Endothelial cell of umbilical vein (primary cell): ENCODE data around the gene HIVEP3. TPM values are rescaled to one million over a fixed set of nuclear protein-coding genes. Genes with fewer than 3 reads are reported as not detected.

ENCODE experiments used
- BruUV-seq: library from RNA; stranded (reverse); fragments of 400-500 nt; replicated peaks from 2 replicates; lab custom pipeline; 2021; lab: Mats Ljungman, UMichigan
- CTCF ChIA-PET: fragments of 300-600, 350-600 bp; sonication (Branson Sonifier 250); formaldehyde crosslinking; loops from one replicate; lab custom pipeline; 2021; ENCODE audit warnings: antibody characterized with exemption, inconsistent platforms; lab: Charles Lee
- POLR2A ChIA-PET: fragments of 300-600, 350-600 bp; sonication (Branson Sonifier 250); formaldehyde crosslinking; loops from one replicate; lab custom pipeline; 2021; ENCODE audit warnings: antibody characterized with exemption, inconsistent platforms; lab: Charles Lee
- DNase-seq: peaks from one replicate; pipeline ENCODE4 v3.0.0-alpha.2; 2011; ENCODE audit warnings: low read depth, low spot score
- FAIRE-seq: peaks from 2 replicates; lab custom pipeline; 2011; peaks lifted over from hg19 to GRCh38; lab: Jason Lieb, UNC
- H2AFZ ChIP-seq: 2 replicates; pipeline ENCODE4 v1.6.0; 2012; ENCODE audit warnings: low read depth, low read length, control low read depth, inconsistent platforms
- H3K27ac ChIP-seq: 2 replicates; pipeline ENCODE4 v1.5.1; 2011; ENCODE audit warnings: low read depth, mild to moderate bottlenecking, control low read depth, low read length, moderate library complexity; ENCODE audit not compliant: insufficient read depth
- H3K27me3 ChIP-seq, 2 experiments: 2 replicates each; pipeline versions ENCODE4 v1.6.0 to v1.6.1; 2011; ENCODE audit warnings: low read length in 2 of 2, mixed read lengths in 1 of 2; ENCODE audit not compliant: control insufficient read depth in 2 of 2, insufficient read depth in 2 of 2
- H3K36me3 ChIP-seq, 2 experiments: 2 replicates in 1 of 2; 3 replicates in 1 of 2; pipeline ENCODE4 v1.5.1; 2011; ENCODE audit warnings: low read length in 2 of 2, mild to moderate bottlenecking in 1 of 2, moderate library complexity in 1 of 2; ENCODE audit not compliant: control insufficient read depth in 2 of 2, insufficient read depth in 2 of 2; ENCODE audit errors: extremely low read depth in 1 of 2
- H3K4me1 ChIP-seq: 3 replicates; pipeline ENCODE4 v1.5.1; 2011; ENCODE audit warnings: mild to moderate bottlenecking, low read length; ENCODE audit not compliant: control insufficient read depth, insufficient read depth; ENCODE audit errors: extremely low read depth
- H3K4me2 ChIP-seq: 2 replicates; pipeline ENCODE4 v1.6.1; 2011; ENCODE audit warnings: low read length, control low read depth, mixed read lengths; ENCODE audit not compliant: insufficient read depth
- H3K4me3 ChIP-seq, 3 experiments: fragments of 200-600 bp in 1 of 3; sonication (generic), shearing (Covaris generic) in 1 of 3; replicated peaks in 1 of 3; 2 replicates each; pipeline ENCODE4 v1.5.1; 2011 to 2016; ENCODE audit warnings: control low read depth in 3 of 3, low read length in 3 of 3, mild to moderate bottlenecking in 2 of 3, inconsistent platforms in 1 of 3, low read depth in 1 of 3, moderate library complexity in 1 of 3; ENCODE audit not compliant: insufficient read depth in 1 of 3
- H3K79me2 ChIP-seq: 2 replicates; pipeline ENCODE4 v1.6.0; 2012; ENCODE audit warnings: low read length, inconsistent platforms; ENCODE audit not compliant: control insufficient read depth, insufficient read depth
- H3K9ac ChIP-seq: replicated peaks from 2 replicates; pipeline ENCODE3; 2011; ENCODE audit warnings: low read length, control low read depth; ENCODE audit not compliant: insufficient read depth; ENCODE audit errors: extremely low read depth
- H3K9me1 ChIP-seq: replicated peaks from 3 replicates; pipeline ENCODE4 v1.6.0; 2011; ENCODE audit warnings: mild to moderate bottlenecking, low read length; ENCODE audit not compliant: control insufficient read depth, insufficient read depth; ENCODE audit errors: extremely low read depth
- H3K9me3 ChIP-seq: replicated peaks from 2 replicates; pipeline ENCODE4 v1.5.1; 2012; ENCODE audit warnings: low read length, inconsistent platforms; ENCODE audit not compliant: control insufficient read depth, insufficient read depth
- H4K20me1 ChIP-seq: replicated peaks from 2 replicates; pipeline ENCODE3; 2011; ENCODE audit warnings: mild to moderate bottlenecking, low read length; ENCODE audit not compliant: control insufficient read depth, insufficient read depth; ENCODE audit errors: extremely low read depth
- CTCF ChIP-seq, 2 donors: IDR thresholded peaks; 1 replicate in 1 of 2; 2 replicates in 1 of 2; pipeline ENCODE4 v1.5.1; 2011; ENCODE audit warnings: low read length in 2 of 2, mild to moderate bottlenecking in 2 of 2, moderate library complexity in 2 of 2, control low read depth in 1 of 2, inconsistent platforms in 1 of 2, low read depth in 1 of 2; ENCODE audit not compliant: insufficient read depth in 1 of 2; ENCODE audit errors: extremely low read depth in 1 of 2
- EZH2 ChIP-seq: IDR thresholded peaks from 2 replicates; pipeline ENCODE4 v1.6.1; 2012; ENCODE audit warnings: borderline replicate concordance, low read depth, mild to moderate bottlenecking, moderate library complexity, low read length, inconsistent platforms; ENCODE audit not compliant: severe bottlenecking
- FOS ChIP-seq: IDR thresholded peaks from 2 replicates; pipeline ENCODE4 v1.6.1; 2011; ENCODE audit warnings: mild to moderate bottlenecking, low read length, moderate library complexity, borderline replicate concordance; ENCODE audit not compliant: insufficient read depth
- GATA2 ChIP-seq: IDR thresholded peaks from 2 replicates; pipeline ENCODE4 v1.7.0; 2011; ENCODE audit warnings: low read depth, mild to moderate bottlenecking, moderate library complexity, mixed read lengths, low read length; ENCODE audit not compliant: insufficient read length, insufficient read depth
- JUN ChIP-seq: IDR thresholded peaks from 2 replicates; pipeline ENCODE4 v1.6.1; 2011; ENCODE audit warnings: borderline replicate concordance, low read depth; ENCODE audit not compliant: insufficient read length, insufficient read depth
- MAX ChIP-seq: IDR thresholded peaks from 2 replicates; pipeline ENCODE4 v1.6.1; 2011; ENCODE audit not compliant: insufficient read depth, insufficient read length
- MYC ChIP-seq: IDR thresholded peaks from one replicate; pipeline ENCODE4 v1.6.1; 2011; ENCODE audit warnings: mild to moderate bottlenecking, low read depth, low read length
- POLR2A ChIP-seq: IDR thresholded peaks from 2 replicates; pipeline ENCODE4 v1.6.1; 2012; ENCODE audit warnings: low read depth, mild to moderate bottlenecking, control low read depth, low read length
- POLR2AphosphoS5 ChIP-seq: IDR thresholded peaks from 2 replicates; pipeline ENCODE4 v1.6.1; 2012; ENCODE audit warnings: low read depth, mild to moderate bottlenecking, control low read depth, low read length, moderate library complexity; ENCODE audit not compliant: insufficient read depth
- dilution Hi-C: fragments of 300-500 bp; cut with MboI; formaldehyde crosslinking; loops from one replicate; pipeline ENCODE4 v1.15.0; 2019; ENCODE audit warnings: low sequenced_read_pairs; ENCODE audit not compliant: extremely low pct_ligation_motif_present
- intact Hi-C: fragments of 100-400 bp; cut with micrococcal nuclease; formaldehyde crosslinking; loops from one replicate; pipeline ENCODE4 v1.10.0; 2022
- polyA plus RNA-seq, 4 experiments: library from polyadenylated mRNA; depleted of rRNA in 3 of 4; stranded (reverse) in 3 of 4; unstranded in 1 of 4; fragments of >200 nt; gene quantifications; 2 replicates each; pipeline versions ENCODE4 v1.2.1 to v1.2.3, GENCODE V29; 2011 to 2012; ENCODE audit warnings: missing spikeins in 1 of 4
- total RNA-seq: library from RNA; stranded (reverse); gene quantifications from 2 replicates; pipeline ENCODE4 v1.2.3, GENCODE V29; 2021

HIVEP3 gene
- total and polyA plus RNA-seq, 2 donors (not counting 3 experiments of a cell fraction or from before 2014, with no cell fraction given) = 3.4 to 4.0 TPM

- DNase-seq (no peak), FAIRE-seq (no peak)
- Histone ChIP-seq H3K9me3 (no peaks in the 10 kb centered on the region), H3K4me3 (no peak overlapping the region), H3K27me3 (peaks cover 0 to 4% of the 10 kb centered on the region in 2 experiments), H2AFZ (no peak overlapping the region), H3K4me2 (no peak overlapping the region), H3K79me2 (no peaks in the 10 kb centered on the region), H3K4me1 (peaks cover 22% of the 10 kb centered on the region), H3K27ac (no peak overlapping the region), H3K36me3 (no peaks in the 10 kb centered on the region), H3K9me1 (no peaks in the 10 kb centered on the region), H4K20me1 (no peaks in the 10 kb centered on the region), H3K9ac (no peak overlapping the region)
- ChIA-PET POLR2A (no interaction called here), CTCF (no interaction called here)
- BruUV-seq = no TSS peak
- dilution Hi-C loops (no loop called here), intact Hi-C loops (no loop called here)
- TF ChIP-seq POLR2A (no peak), GATA2 (no peak), EZH2 (no peak), JUN (no peak), POLR2AphosphoS5 (no peak), CTCF (IDR thresholded peaks at IDR 0.05; ENCODE audit: extremely low read depth in 1 of 2, insufficient read depth in 1 of 2, low read depth in 1 of 2, low read length in 2 of 2) (no peak), MYC (no peak), FOS (no peak), MAX (no peak)
Measured at GRCh38 chr1:41489561-41489960, 429.2 kb downstream of the HIVEP3 start.
